ENCODE measurements around the gene FCRLB. TPM values are rescaled to one million over a fixed set of nuclear protein-coding genes. Genes with fewer than 3 reads are reported as not detected.
A peak's percentile ranks its signal among the peaks of the same experiment; 100 is the strongest.
"Not testable (repeated sequence)": the region's sequence is repeated elsewhere in the genome, so short reads cannot be mapped to it uniquely, and the experiment has no call there.

Gene FCRLB
- polyA plus RNA-seq, 3 donors from 2014 or later: 6.7 to 14.6 (median 10.6) TPM

GRCh38 chr1:161705537-161705936 is 15.8 kb upstream of the FCRLB start:
- Mint-ChIP-seq H3K9me3 (no peaks in the 10 kb centered on the region), H3K27ac (no peak overlapping the region), H3K4me3 (no peak overlapping the region), H3K36me3 (peaks cover 0 to 6% (median 0%) of the 10 kb centered on the region in 3 donors), H3K4me1 (no peaks in the 10 kb centered on the region), H3K27me3 (ENCODE audit: low read depth in 3 of 3) (no peaks in the 10 kb centered on the region)
- DNase-seq: no peak

DNA sequence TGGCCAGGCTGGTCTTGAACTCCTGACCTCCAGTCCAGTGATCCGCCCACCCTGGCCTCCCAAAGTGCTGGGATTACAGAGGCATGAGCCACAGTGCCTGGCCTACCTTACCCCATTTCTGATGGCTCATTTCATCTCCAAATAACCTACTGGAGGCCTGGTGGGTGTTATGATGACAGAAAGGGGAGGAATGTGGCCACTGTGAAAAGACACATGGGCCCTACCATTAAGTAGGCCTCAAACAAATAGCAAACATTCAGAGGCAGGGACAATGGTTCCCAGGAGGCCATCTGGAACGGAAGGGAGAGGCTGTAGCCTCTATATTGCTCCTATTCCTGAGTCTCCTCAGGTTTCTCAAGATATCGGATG is 15.2 kb upstream of the FCRLB start:
- no peaks in the 10 kb centered on the region for H3K27me3 Mint-ChIP-seq (ENCODE audit: low read depth in 3 of 3)
- no peaks in the 10 kb centered on the region for H3K4me1 Mint-ChIP-seq
- H3K9me3 Mint-ChIP-seq: no peaks in the 10 kb centered on the region
- no peak for DNase-seq
- no peak overlapping the region for H3K4me3 Mint-ChIP-seq
- peaks cover 0 to 6% (median 0%) of the 10 kb centered on the region in 3 donors for H3K36me3 Mint-ChIP-seq
- H3K27ac Mint-ChIP-seq: no peak overlapping the region

DNA sequence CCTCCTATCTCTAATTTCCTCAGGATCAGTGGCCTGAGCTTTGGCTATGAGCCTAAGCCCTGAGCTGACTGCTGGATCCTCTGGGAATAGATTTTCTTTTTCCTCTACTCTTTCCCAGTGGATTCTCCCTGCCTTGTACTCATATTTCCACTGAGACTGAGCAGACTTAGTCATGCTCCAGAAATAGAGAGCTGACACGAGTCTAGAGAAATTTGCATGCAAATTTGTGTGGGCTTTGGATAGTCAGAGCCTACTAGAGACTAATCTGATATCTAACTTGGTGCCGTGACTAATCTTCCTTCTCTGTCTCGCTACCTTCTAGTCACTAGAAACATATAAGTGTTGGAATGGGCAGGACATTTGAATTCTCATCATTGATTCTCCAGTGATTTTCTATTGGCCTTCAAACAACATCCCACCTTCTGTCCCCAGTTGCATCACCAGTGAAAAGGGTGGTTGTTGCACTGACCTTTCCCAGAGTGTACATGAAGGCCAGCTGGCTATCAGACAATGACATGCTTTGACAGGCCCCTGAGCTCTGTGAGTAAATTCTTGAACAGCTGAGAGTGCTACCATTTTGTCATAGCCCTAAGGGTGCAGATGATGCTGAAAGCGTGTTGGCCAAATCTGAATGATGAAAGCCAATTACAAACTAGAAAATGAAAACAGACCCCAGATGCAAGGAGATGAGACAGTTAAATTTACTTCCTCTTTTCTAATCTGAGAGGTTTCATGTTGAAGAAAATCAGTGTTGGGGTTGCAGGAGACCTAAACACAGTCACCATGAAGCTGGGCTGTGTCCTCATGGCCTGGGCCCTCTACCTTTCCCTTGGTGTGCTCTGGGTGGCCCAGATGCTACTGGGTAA is 14.6 kb upstream of the FCRLB start, which contains the start of gene FCRLA:
Gene FCRLA (plus strand): TSS at position 748 of the 866 bp plus-strand sequence. CDS start 36 bp downstream, at position 784.
- Mint-ChIP-seq H3K9me3 (no peaks in the 10 kb centered on the region), H3K4me1 (no peaks in the 10 kb centered on the region), H3K36me3 (peaks cover 0 to 6% (median 0%) of the 10 kb centered on the region in 3 donors), H3K4me3 (no peak within 1 kb of the TSS), H3K27me3 (ENCODE audit: low read depth in 3 of 3) (no peaks in the 10 kb centered on the region), H3K27ac (no peak within 1 kb of the TSS)
- DNase-seq: no peak

- H3K27me3 Mint-ChIP-seq (ENCODE audit: low read depth in 3 of 3): peaks cover 0 to 3% (median 2%) of the 10 kb centered on the region in 3 donors
- no peaks in the 10 kb centered on the region for H3K9me3 Mint-ChIP-seq
- DNase-seq: no peak
- H3K4me1 Mint-ChIP-seq: no peaks in the 10 kb centered on the region
- peaks cover 0 to 6% (median 0%) of the 10 kb centered on the region in 3 donors for H3K36me3 Mint-ChIP-seq
- H3K4me3 Mint-ChIP-seq: no peak overlapping the region
- H3K27ac Mint-ChIP-seq: no peak overlapping the region
Measured at GRCh38 chr1:161707503-161707902, 13.8 kb upstream of the FCRLB start.

- Mint-ChIP-seq H3K27ac (no peak overlapping the region), H3K36me3 (peaks cover 0 to 6% (median 0%) of the 10 kb centered on the region in 3 donors), H3K27me3 (ENCODE audit: low read depth in 3 of 3) (peaks cover 0 to 4% (median 3%) of the 10 kb centered on the region in 3 donors), H3K4me1 (no peaks in the 10 kb centered on the region), H3K4me3 (no peak overlapping the region), H3K9me3 (no peaks in the 10 kb centered on the region)
- DNase-seq: no peak
Measured at GRCh38 chr1:161709373-161709772, 12.0 kb upstream of the FCRLB start.

GRCh38 chr1:161710560-161710959 is 10.8 kb upstream of the FCRLB start:
- Mint-ChIP-seq H3K27me3 (ENCODE audit: low read depth in 3 of 3) (peaks cover 0 to 4% (median 3%) of the 10 kb centered on the region in 3 donors), H3K27ac (no peak overlapping the region), H3K36me3 (peaks cover 0 to 6% (median 0%) of the 10 kb centered on the region in 3 donors), H3K4me1 (no peaks in the 10 kb centered on the region), H3K4me3 (no peak overlapping the region), H3K9me3 (no peaks in the 10 kb centered on the region)
- no peak for DNase-seq

DNA sequence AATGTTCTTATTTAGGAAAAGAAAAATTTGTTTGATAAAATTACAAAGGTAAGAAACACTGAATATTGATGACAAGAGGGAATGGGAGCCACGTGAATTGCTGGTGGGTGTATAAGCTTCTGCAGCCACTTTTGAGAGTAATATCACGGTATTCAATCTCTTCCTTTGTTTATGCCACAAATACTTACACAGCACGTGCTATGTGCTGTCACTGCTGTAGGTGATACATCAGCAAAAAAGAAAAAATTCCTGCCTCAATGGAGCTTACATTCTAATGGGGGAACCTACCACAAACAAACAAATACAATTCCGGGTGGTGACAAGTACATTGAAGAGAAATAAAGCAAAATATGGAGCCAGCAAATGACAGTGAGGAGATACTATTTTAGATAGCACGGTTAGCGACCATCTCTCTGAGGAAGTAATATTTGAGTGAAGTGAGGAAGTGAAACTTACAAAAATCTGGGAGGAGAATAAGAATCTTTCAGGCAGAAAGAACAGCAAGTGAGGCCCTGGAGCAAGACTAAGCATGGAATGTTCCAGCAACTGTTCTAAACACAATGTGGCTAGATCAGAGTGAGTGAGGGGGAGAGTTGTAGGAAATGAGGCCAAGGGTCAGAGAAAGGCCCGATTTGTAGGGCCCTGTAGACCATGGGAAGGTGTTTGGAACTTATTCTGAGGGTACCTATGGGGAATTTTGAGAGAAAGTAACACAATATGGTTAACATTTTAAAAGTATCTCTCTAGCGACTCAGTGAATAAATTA is 2.6 kb upstream of the FCRLB start:
- Mint-ChIP-seq H3K9me3 (no peaks in the 10 kb centered on the region), H3K4me3 (no peak overlapping the region), H3K27me3 (ENCODE audit: low read depth in 3 of 3) (peaks cover 0 to 2% (median 2%) of the 10 kb centered on the region in 3 donors), H3K36me3 (peaks cover 0 to 6% (median 0%) of the 10 kb centered on the region in 3 donors), H3K27ac (no peak overlapping the region), H3K4me1 (peaks cover 8 to 18% of the 10 kb centered on the region in 2 donors)
- no peak for DNase-seq

DNA sequence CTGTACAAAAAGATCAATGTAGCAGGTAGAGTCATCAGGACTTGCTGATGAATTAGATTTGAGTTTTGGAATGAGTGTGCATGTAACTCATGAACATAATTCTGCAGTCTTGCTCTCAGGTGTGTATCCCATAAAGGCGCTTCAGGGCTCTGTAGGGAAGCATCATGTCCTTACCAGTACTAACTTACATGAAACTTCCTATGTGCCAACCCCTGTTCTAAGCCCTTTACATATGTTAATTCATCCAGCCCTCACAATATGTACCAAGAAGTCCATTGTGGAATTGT is 2.1 kb upstream of the FCRLB start:
- H3K27me3 Mint-ChIP-seq (ENCODE audit: low read depth in 3 of 3): peaks cover 0 to 2% (median under 1%) of the 10 kb centered on the region in 3 donors
- no peak overlapping the region for H3K4me3 Mint-ChIP-seq
- peaks cover 0 to 6% (median 0%) of the 10 kb centered on the region in 3 donors for H3K36me3 Mint-ChIP-seq
- peak overlapping the region in 1 of 6 donors; percentile 61 for H3K27ac Mint-ChIP-seq
- peaks cover 11 to 24% of the 10 kb centered on the region in 2 donors for H3K4me1 Mint-ChIP-seq
- DNase-seq: no peak
- H3K9me3 Mint-ChIP-seq: no peaks in the 10 kb centered on the region

- H3K36me3 Mint-ChIP-seq: peaks cover 0 to 6% (median 0%) of the 10 kb centered on the region in 3 donors
- peaks cover 21 to 34% of the 10 kb centered on the region in 2 donors for H3K4me1 Mint-ChIP-seq
- no peak overlapping the region for H3K4me3 Mint-ChIP-seq
- H3K9me3 Mint-ChIP-seq: no peaks in the 10 kb centered on the region
- no peak overlapping the region for H3K27ac Mint-ChIP-seq
- no peak for DNase-seq
- peaks cover 0 to 4% (median 1%) of the 10 kb centered on the region in 3 donors for H3K27me3 Mint-ChIP-seq (ENCODE audit: low read depth in 3 of 3)
Measured at GRCh38 chr1:161720422-161720821, 922 bp upstream of the FCRLB start.

- H3K27me3 Mint-ChIP-seq (ENCODE audit: low read depth in 3 of 3): peaks cover 3 to 10% (median 7%) of the 10 kb centered on the region in 3 donors
- peaks cover 29 to 43% of the 10 kb centered on the region in 2 donors for H3K4me1 Mint-ChIP-seq
- no peaks in the 10 kb centered on the region for H3K9me3 Mint-ChIP-seq
- no peak overlapping the region for H3K4me3 Mint-ChIP-seq
- no peak for DNase-seq
- H3K36me3 Mint-ChIP-seq: peaks cover 0 to 6% (median 0%) of the 10 kb centered on the region in 3 donors
- peak overlapping the region in 3 of 6 donors; percentile 12 to 31 (median 22) for H3K27ac Mint-ChIP-seq
Measured at GRCh38 chr1:161721738-161722343, 497 bp downstream of the FCRLB start.

DNA sequence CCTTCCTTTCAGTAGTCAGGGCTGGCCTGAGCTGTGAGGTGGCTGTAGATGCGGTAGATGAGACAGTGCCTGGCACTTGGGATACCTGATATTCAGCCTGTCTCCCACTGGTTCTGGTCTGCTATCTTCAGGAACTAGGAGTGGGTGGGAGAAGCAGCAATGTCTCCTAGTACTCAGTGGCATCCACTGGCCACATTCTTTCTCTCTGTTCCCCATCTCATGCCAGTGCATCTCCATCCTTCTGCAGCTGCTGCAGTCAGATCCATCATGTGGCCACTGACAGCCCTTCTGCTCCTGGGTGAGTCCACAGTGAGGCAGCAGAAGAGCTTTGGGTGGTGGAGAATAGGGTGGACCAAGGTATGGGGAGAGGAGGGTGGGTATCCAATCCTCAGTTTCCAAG is 1.1 kb downstream of the FCRLB start:
- Mint-ChIP-seq H3K27ac (no peak overlapping the region), H3K27me3 (ENCODE audit: low read depth in 3 of 3) (peaks cover 3 to 12% (median 9%) of the 10 kb centered on the region in 3 donors), H3K4me1 (peaks cover 30 to 44% of the 10 kb centered on the region in 2 donors), H3K4me3 (no peak overlapping the region), H3K9me3 (no peaks in the 10 kb centered on the region), H3K36me3 (peaks cover 0 to 1% (median 0%) of the 10 kb centered on the region in 3 donors)
- no peak for DNase-seq

- peaks cover 6 to 18% (median 13%) of the 10 kb centered on the region in 3 donors for H3K27me3 Mint-ChIP-seq (ENCODE audit: low read depth in 3 of 3)
- peak overlapping the region in 4 of 6 donors; percentile 59 to 83 (median 70) for H3K27ac Mint-ChIP-seq
- no peaks in the 10 kb centered on the region for H3K9me3 Mint-ChIP-seq
- DNase-seq: no peak
- peaks cover 41 to 56% of the 10 kb centered on the region in 2 donors for H3K4me1 Mint-ChIP-seq
- peak overlapping the region in 4 of 5 donors; percentile 27 to 57 (median 38) for H3K4me3 Mint-ChIP-seq
- no peaks in the 10 kb centered on the region for H3K36me3 Mint-ChIP-seq
Measured at GRCh38 chr1:161723459-161724141, 2.3 kb downstream of the FCRLB start.

- Mint-ChIP-seq H3K27me3 (ENCODE audit: low read depth in 3 of 3) (peaks cover 6 to 18% (median 13%) of the 10 kb centered on the region in 3 donors), H3K4me1 (peaks cover 56 to 74% of the 10 kb centered on the region in 2 donors)
Measured at GRCh38 chr1:161725258-161725907, 4.0 kb downstream of the FCRLB start.

More at GRCh38 chr1:161725258-161725907, 4.0 kb downstream of the FCRLB start:
- not testable (repeated sequence) for H3K9me3 Mint-ChIP-seq, H3K36me3 Mint-ChIP-seq, DNase-seq
- H3K27ac Mint-ChIP-seq: peak overlapping the region; percentile 93 to 98 (median 97)
- peak overlapping the region; percentile 93 to 99 (median 98) for H3K4me3 Mint-ChIP-seq

All from immature natural killer cell (primary cell).